Measurements from ENCODE around the gene ZNF274.

Gene ZNF274

GRCh38 chr19:58261600-58261967, 78.7 kb downstream of the ZNF274 start:
- H3K27me3 ChIP-seq (ENCODE audit: low read length): no peaks in the 10 kb centered on the region
- peaks cover 82% of the 10 kb centered on the region for H3K9me3 ChIP-seq (ENCODE audit: insufficient read depth, low read length)
- H4K20me1 ChIP-seq (ENCODE audit: low read depth, low read length): no peaks in the 10 kb centered on the region
- no peaks in the 10 kb centered on the region; the same call in 1 of the 2 replicates for H3K79me2 ChIP-seq (ENCODE audit: insufficient read depth, low read length)
- H3K9ac ChIP-seq (ENCODE audit: low read length): no peak overlapping the region
- peaks cover 67% of the 10 kb centered on the region for H3K36me3 ChIP-seq (ENCODE audit: low read length)
- no peak overlapping the region for H3K4me2 ChIP-seq (ENCODE audit: low read depth, low read length, poor library complexity, severe bottlenecking)
- no peaks in the 10 kb centered on the region for H3K9me2 ChIP-seq (replicated peaks; ENCODE audit: insufficient read depth, low read length)
- H3K4me3 ChIP-seq (ENCODE audit: insufficient read depth, low read length, poor library complexity, severe bottlenecking): no peak overlapping the region
- H2AFZ ChIP-seq (ENCODE audit: low read depth, low read length, severe bottlenecking): no peak overlapping the region
- TF ChIP-seq EZH2phosphoT487 (conservative IDR thresholded peaks at IDR 0.05; ENCODE audit: low read length): no peak
- TF ChIP-seq CTCF (IDR thresholded peaks at IDR 0.05; ENCODE audit: insufficient read depth, low read length, poor library complexity, severe bottlenecking): no peak
- H3K27ac ChIP-seq (ENCODE audit: low read depth, low read length): no peak overlapping the region
- H3F3A ChIP-seq (ENCODE audit: insufficient read depth): peaks cover 13% of the 10 kb centered on the region

GRCh38 chr19:58261968-58262921, 79.4 kb downstream of the ZNF274 start:
- Histone ChIP-seq H3K4me3 (ENCODE audit: insufficient read depth, low read length, poor library complexity, severe bottlenecking) (no peak overlapping the region), H3K27me3 (ENCODE audit: low read length) (no peaks in the 10 kb centered on the region), H3K4me2 (ENCODE audit: low read depth, low read length, poor library complexity, severe bottlenecking) (no peak overlapping the region), H3K9me2 (replicated peaks; ENCODE audit: insufficient read depth, low read length) (no peaks in the 10 kb centered on the region), H3K36me3 (ENCODE audit: low read length) (peaks cover 69% of the 10 kb centered on the region), H3K9ac (ENCODE audit: low read length) (no peak overlapping the region), H2AFZ (ENCODE audit: low read depth, low read length, severe bottlenecking) (no peak overlapping the region), H3F3A (ENCODE audit: insufficient read depth) (peaks cover 13% of the 10 kb centered on the region), H3K79me2 (ENCODE audit: insufficient read depth, low read length) (no peaks in the 10 kb centered on the region; the same call in 1 of the 2 replicates), H3K27ac (ENCODE audit: low read depth, low read length) (no peak overlapping the region), H3K9me3 (ENCODE audit: insufficient read depth, low read length) (peaks cover 82% of the 10 kb centered on the region), H4K20me1 (ENCODE audit: low read depth, low read length) (no peaks in the 10 kb centered on the region)
- TF ChIP-seq CTCF (IDR thresholded peaks at IDR 0.05; ENCODE audit: insufficient read depth, low read length, poor library complexity, severe bottlenecking): no peak
- no peak for TF ChIP-seq EZH2phosphoT487 (conservative IDR thresholded peaks at IDR 0.05; ENCODE audit: low read length)

- Histone ChIP-seq H3K9me3 (ENCODE audit: insufficient read depth, low read length) (peaks cover 76% of the 10 kb centered on the region), H4K20me1 (ENCODE audit: low read depth, low read length) (no peaks in the 10 kb centered on the region), H3K9me2 (replicated peaks; ENCODE audit: insufficient read depth, low read length) (no peaks in the 10 kb centered on the region), H3K36me3 (ENCODE audit: low read length) (peaks cover 62% of the 10 kb centered on the region), H3F3A (ENCODE audit: insufficient read depth) (peaks cover 13% of the 10 kb centered on the region), H3K27ac (ENCODE audit: low read depth, low read length) (no peak overlapping the region), H3K79me2 (ENCODE audit: insufficient read depth, low read length) (no peaks in the 10 kb centered on the region; the same call in 1 of the 2 replicates), H3K27me3 (ENCODE audit: low read length) (no peaks in the 10 kb centered on the region), H3K9ac (ENCODE audit: low read length) (no peak overlapping the region), H3K4me2 (ENCODE audit: low read depth, low read length, poor library complexity, severe bottlenecking) (no peak overlapping the region), H2AFZ (ENCODE audit: low read depth, low read length, severe bottlenecking) (no peak overlapping the region), H3K4me3 (ENCODE audit: insufficient read depth, low read length, poor library complexity, severe bottlenecking) (no peak overlapping the region)
- TF ChIP-seq CTCF (IDR thresholded peaks at IDR 0.05; ENCODE audit: insufficient read depth, low read length, poor library complexity, severe bottlenecking) (no peak), EZH2phosphoT487 (conservative IDR thresholded peaks at IDR 0.05; ENCODE audit: low read length) (no peak)
Measured at GRCh38 chr19:58262922-58263296, 80.0 kb downstream of the ZNF274 start.

Measured in SU-DHL-6 (cell line).